OCI-LY7 (cell line): ENCODE data around the gene BCHE. TPM values are rescaled to one million over a fixed set of nuclear protein-coding genes. Genes with fewer than 3 reads are reported as not detected.

Source experiments
- BruUV-seq: library from RNA; stranded (reverse); fragments of 400-500 nt; replicated peaks from 2 replicates; lab custom pipeline; 2021; lab: Mats Ljungman, UMichigan
- CTCF ChIA-PET: fragments of 300-600 bp; sonication (Branson Sonifier 250); formaldehyde crosslinking; loops from one replicate; lab custom pipeline; 2022; ENCODE audit warnings: antibody characterized with exemption; ENCODE audit not compliant: unreplicated experiment; lab: Charles Lee
- POLR2A ChIA-PET: fragments of 300-600 bp; sonication (Branson Sonifier 250); formaldehyde crosslinking; loops from one replicate; lab custom pipeline; 2022; ENCODE audit warnings: antibody characterized with exemption; lab: Charles Lee
- DNase-seq: peaks from one replicate; pipeline ENCODE4 v3.0.0-alpha.2; 2015; ENCODE audit warnings: low spot score
- H2AFZ ChIP-seq: fragments of 200-600 bp; sonication (generic), shearing (Covaris generic); 2 replicates; pipeline ENCODE4 v1.6.1; 2014; ENCODE audit warnings: mild to moderate bottlenecking, antibody characterized with exemption, low read length, moderate library complexity
- H3K27ac ChIP-seq: fragments of 200-600 bp; sonication (generic); 2 replicates; pipeline ENCODE4 v1.5.1; 2014; ENCODE audit warnings: mixed run types, low read depth, mild to moderate bottlenecking, moderate library complexity, low read length, inconsistent platforms; ENCODE audit not compliant: poor library complexity, severe bottlenecking
- H3K36me3 ChIP-seq: fragments of 200-600 bp; sonication (generic); 2 replicates; pipeline ENCODE4 v1.6.1; 2014; ENCODE audit warnings: mild to moderate bottlenecking, antibody characterized with exemption, low read length, moderate library complexity, mixed read lengths; ENCODE audit not compliant: insufficient read depth
- H3K4me1 ChIP-seq: fragments of 200-600 bp; sonication (generic); 2 replicates; pipeline ENCODE4 v1.5.1; 2014; ENCODE audit warnings: mild to moderate bottlenecking, low read length; ENCODE audit not compliant: insufficient read depth, poor library complexity, severe bottlenecking
- H3K4me2 ChIP-seq: fragments of 200-600 bp; sonication (generic); 2 replicates; pipeline ENCODE4 v1.6.1; 2014; ENCODE audit warnings: mild to moderate bottlenecking, low read length
- H3K4me3 ChIP-seq: fragments of 200-600 bp; sonication (generic); 2 replicates; pipeline ENCODE4 v1.5.1; 2014; ENCODE audit warnings: mild to moderate bottlenecking, low read depth, low read length; ENCODE audit not compliant: poor library complexity, severe bottlenecking
- H3K79me2 ChIP-seq: fragments of 200-600 bp; sonication (generic); 2 replicates; pipeline ENCODE4 v1.6.1; 2016; ENCODE audit warnings: low read depth, mild to moderate bottlenecking, low read length, moderate library complexity, mixed read lengths; ENCODE audit not compliant: insufficient read depth
- H3K9me2 ChIP-seq: fragments of 200-600 bp; sonication (generic); 2 replicates; pipeline ENCODE4 v1.6.1; 2016; ENCODE audit warnings: mild to moderate bottlenecking, low read length, mixed read lengths; ENCODE audit not compliant: insufficient read depth
- H3K9me3 ChIP-seq: fragments of 200-600 bp; sonication (generic); 2 replicates; pipeline ENCODE4 v1.6.1; 2014; ENCODE audit warnings: mild to moderate bottlenecking, mixed run types, low read length, mixed read lengths
- H4K20me1 ChIP-seq: fragments of 200-600 bp; sonication (generic); 2 replicates; pipeline ENCODE4 v1.6.1; 2014; ENCODE audit warnings: mild to moderate bottlenecking, antibody characterized with exemption, low read length, moderate library complexity, mixed read lengths; ENCODE audit not compliant: insufficient read depth
- EZH2phosphoT487 ChIP-seq: fragments of 200-600 bp; sonication (generic); IDR thresholded peaks from 2 replicates; pipeline ENCODE4 v1.6.1; 2018; ENCODE audit warnings: low read depth, borderline replicate concordance, mild to moderate bottlenecking, mixed run types, antibody characterized with exemption, low read length, moderate library complexity, mixed read lengths
- intact Hi-C: fragments of 100-400 bp; cut with micrococcal nuclease; formaldehyde crosslinking; loops from one replicate; pipeline ENCODE4 v1.10.0; 2022; ENCODE audit not compliant: unreplicated experiment
- total RNA-seq, 2 experiments: library from RNA; depleted of rRNA in 1 of 2; stranded (reverse); fragments of >200 nt in 1 of 2; shearing (Covaris generic) in 1 of 2; gene quantifications; 2 replicates each; pipeline ENCODE4 v1.2.3, GENCODE V29; 2014 to 2022
- TF ChIP-seq, protein P1 (sequence below): fragments of 200-600 bp; sonication (generic); conservative IDR thresholded peaks from 2 replicates; pipeline ENCODE4 v1.5.1; 2014; ENCODE audit warnings: mild to moderate bottlenecking, antibody characterized with exemption, low read length, moderate library complexity, mixed read lengths

Gene BCHE
- total RNA-seq, 2 experiments from 2014 or later = not detected

DNA sequence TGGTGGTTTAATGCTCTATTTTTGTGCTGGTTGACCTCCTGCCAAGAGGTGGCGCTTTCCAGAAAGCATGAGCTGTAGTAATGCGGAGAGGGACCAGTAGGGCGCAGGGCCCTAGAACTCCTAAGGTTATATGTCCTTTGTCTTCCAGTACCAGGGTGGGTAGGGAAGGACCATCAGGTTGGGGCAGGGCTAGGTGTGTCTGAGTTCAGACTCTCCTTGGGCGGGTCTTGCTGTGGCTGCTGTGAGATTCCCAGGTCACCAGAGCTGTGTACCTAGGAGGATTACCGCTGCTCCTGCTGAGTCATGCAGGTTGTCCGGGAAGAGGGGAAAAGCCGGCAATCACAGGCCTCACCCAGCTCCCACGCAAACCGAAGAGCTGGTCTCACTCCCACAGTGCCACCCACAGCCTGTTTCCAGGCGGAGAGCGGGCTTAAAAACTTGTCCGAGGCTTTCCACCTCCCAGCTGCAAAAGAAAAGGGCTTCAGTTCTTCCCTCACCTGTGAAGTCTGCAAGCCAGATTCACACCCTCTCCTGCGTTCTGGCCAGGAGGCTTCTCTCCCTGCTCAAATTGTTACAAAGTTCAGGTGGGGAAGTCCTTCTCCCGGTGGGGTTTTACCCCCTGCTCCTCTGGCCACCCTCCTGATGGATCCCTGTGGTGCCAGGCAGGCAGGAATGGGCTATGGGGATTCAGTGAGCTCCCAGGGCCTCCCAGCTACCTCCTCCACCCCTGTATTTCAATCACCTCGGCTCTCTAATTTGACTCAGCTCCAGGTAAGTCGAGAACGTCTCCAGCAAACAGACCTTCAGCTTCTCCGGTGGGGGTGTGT, 37.7 kb upstream of the BCHE start:
- intact Hi-C loops = no loop called here
- CTCF ChIA-PET = no interaction called here
- Histone ChIP-seq H3K4me1 (no peaks in the 10 kb centered on the region), H3K27ac (no peak overlapping the region), H2AFZ (no peak overlapping the region), H3K4me2 (no peak overlapping the region), H4K20me1 (no peaks in the 10 kb centered on the region), H3K79me2 (no peaks in the 10 kb centered on the region), H3K4me3 (no peak overlapping the region), H3K36me3 (no peaks in the 10 kb centered on the region), H3K9me2 (no peaks in the 10 kb centered on the region), H3K9me3 (no peaks in the 10 kb centered on the region)
- TF ChIP-seq, protein P1, sequence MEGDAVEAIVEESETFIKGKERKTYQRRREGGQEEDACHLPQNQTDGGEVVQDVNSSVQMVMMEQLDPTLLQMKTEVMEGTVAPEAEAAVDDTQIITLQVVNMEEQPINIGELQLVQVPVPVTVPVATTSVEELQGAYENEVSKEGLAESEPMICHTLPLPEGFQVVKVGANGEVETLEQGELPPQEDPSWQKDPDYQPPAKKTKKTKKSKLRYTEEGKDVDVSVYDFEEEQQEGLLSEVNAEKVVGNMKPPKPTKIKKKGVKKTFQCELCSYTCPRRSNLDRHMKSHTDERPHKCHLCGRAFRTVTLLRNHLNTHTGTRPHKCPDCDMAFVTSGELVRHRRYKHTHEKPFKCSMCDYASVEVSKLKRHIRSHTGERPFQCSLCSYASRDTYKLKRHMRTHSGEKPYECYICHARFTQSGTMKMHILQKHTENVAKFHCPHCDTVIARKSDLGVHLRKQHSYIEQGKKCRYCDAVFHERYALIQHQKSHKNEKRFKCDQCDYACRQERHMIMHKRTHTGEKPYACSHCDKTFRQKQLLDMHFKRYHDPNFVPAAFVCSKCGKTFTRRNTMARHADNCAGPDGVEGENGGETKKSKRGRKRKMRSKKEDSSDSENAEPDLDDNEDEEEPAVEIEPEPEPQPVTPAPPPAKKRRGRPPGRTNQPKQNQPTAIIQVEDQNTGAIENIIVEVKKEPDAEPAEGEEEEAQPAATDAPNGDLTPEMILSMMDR = no peak
- no peak for TF ChIP-seq EZH2phosphoT487
- BruUV-seq = no TSS peak
- no peak for DNase-seq
- POLR2A ChIA-PET = no interaction called here

- no peak overlapping the region for H3K4me3 ChIP-seq
- no TSS peak for BruUV-seq
- no peaks in the 10 kb centered on the region for H3K36me3 ChIP-seq
- no peaks in the 10 kb centered on the region for H3K79me2 ChIP-seq
- ChIA-PET POLR2A (no interaction called here), CTCF (interaction anchor here (0.5 kb wide), 1 partner anchor 1055 kb away, joined by 3 read pairs; no protein-coding TSS in a partner anchor)
- no peak for DNase-seq
- no peak overlapping the region for H2AFZ ChIP-seq
- no peak overlapping the region for H3K27ac ChIP-seq
- intact Hi-C loops = no loop called here
- no peak for TF ChIP-seq EZH2phosphoT487
- TF ChIP-seq, protein P1 = no peak
- no peaks in the 10 kb centered on the region for H3K9me2 ChIP-seq
- H3K4me2 ChIP-seq = no peak overlapping the region
- no peaks in the 10 kb centered on the region for H4K20me1 ChIP-seq
- H3K9me3 ChIP-seq = no peaks in the 10 kb centered on the region
- no peaks in the 10 kb centered on the region for H3K4me1 ChIP-seq
Measured at GRCh38 chr3:165868088-165868487, 30.9 kb upstream of the BCHE start.

- TF ChIP-seq, protein P1 = no peak
- no peak for TF ChIP-seq EZH2phosphoT487
- Histone ChIP-seq H2AFZ (no peak overlapping the region), H3K36me3 (no peaks in the 10 kb centered on the region), H3K79me2 (no peaks in the 10 kb centered on the region), H3K9me2 (no peaks in the 10 kb centered on the region), H3K4me3 (no peak overlapping the region), H3K4me2 (no peak overlapping the region), H3K4me1 (no peaks in the 10 kb centered on the region), H3K27ac (no peak overlapping the region), H4K20me1 (no peaks in the 10 kb centered on the region), H3K9me3 (no peaks in the 10 kb centered on the region)
- ChIA-PET POLR2A (no interaction called here), CTCF (no interaction called here)
- BruUV-seq = no TSS peak
- DNase-seq = no peak
- intact Hi-C loops = no loop called here
Measured at GRCh38 chr3:165859061-165859460, 21.8 kb upstream of the BCHE start.
